GM12891 (cell line): ENCODE results near the gene CBFB.

Source experiments
- POLR2A ChIP-seq: IDR thresholded peaks from 2 replicates; pipeline ENCODE4 v1.6.1; 2011; ENCODE audit warnings: low read depth, low read length, control low read depth
- POLR2AphosphoS5 ChIP-seq: IDR thresholded peaks from 2 replicates; pipeline ENCODE4 v1.6.1; 2011; ENCODE audit warnings: low read depth, low read length, control low read depth
- SPI1 ChIP-seq: IDR thresholded peaks from 2 replicates; pipeline ENCODE4 v1.6.1; 2011; ENCODE audit warnings: low read depth, low read length, control low read depth

DNA sequence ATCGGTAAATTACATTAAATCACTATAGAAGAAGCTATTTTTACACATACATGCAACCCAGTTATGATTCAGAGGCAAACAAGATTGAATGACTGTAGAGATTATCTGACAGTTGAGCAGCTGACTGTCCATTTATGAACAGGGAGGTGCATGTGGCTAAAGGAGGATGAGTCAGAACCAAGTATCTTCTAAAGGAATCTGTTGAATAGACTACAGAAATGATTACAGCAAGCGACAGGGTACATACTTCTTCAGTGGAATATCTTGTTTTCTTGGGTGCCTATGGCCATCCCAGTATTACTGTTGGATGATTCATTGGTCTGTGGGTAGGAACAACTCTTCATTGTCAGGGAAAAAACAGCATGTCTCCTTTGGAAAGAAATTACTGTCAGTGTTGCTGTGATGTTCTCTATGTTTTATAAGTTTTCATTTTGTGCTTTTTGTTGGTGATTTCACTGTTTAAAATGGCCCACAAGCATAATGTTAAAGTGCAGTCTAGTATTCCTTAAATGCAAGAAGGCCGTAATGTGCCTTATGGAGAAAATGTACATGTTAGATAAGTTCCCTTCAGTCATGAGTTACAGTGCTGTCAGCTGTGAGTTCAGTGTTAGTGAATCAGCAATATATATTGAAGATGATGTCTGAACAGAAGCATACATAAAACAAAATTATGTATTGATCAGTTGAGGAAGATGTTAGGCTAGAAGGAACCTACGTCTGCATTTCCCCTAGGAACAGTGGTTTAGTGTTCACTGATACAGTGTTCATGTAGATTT, 27.0 kb downstream of the CBFB start:
- TF ChIP-seq SPI1 (no peak), POLR2AphosphoS5 (no peak), POLR2A (no peak)
